K562 (cell line): ENCODE results near the gene ACBD4.

Experiments used
- ELF4 ChIP-seq: fragments of 450-650 bp; formaldehyde crosslinking; IDR thresholded peaks from 2 replicates; pipeline ENCODE4 v1.4.0; 2022; ENCODE audit warnings: missing genetic modification characterization
- FOXJ3 ChIP-seq: sonication (generic); formaldehyde crosslinking; IDR thresholded peaks from 2 replicates; pipeline ENCODE4 v1.4.0; 2020; ENCODE audit warnings: mild to moderate bottlenecking, missing genetic modification reagents
- PATZ1 ChIP-seq: fragments of 250-450 bp; sonication (Bioruptor Pico); IDR thresholded peaks from 2 replicates; pipeline ENCODE4 v1.5.0; 2020; ENCODE audit warnings: mild to moderate bottlenecking, borderline replicate concordance
- RAD21 ChIP-seq, 2 experiments: fragments of 250-450 bp in 1 of 2; fragments of 450-650 bp in 1 of 2; sonication (Bioruptor Pico) in 1 of 2; formaldehyde crosslinking in 1 of 2; IDR thresholded peaks in 1 of 2; conservative IDR thresholded peaks in 1 of 2; 2 replicates each; pipeline versions ENCODE4 v1.4.0 to v1.8.0; 2020 to 2022; ENCODE audit warnings: mild to moderate bottlenecking in 2 of 2, moderate library complexity in 1 of 2
- SRF ChIP-seq, 2 experiments: fragments of 250-450, 450-650 bp in 1 of 2; sonication (Bioruptor Pico) in 1 of 2; sonication (generic) in 1 of 2; formaldehyde crosslinking; IDR thresholded peaks; 2 replicates each; pipeline versions ENCODE4 v1.5.0 to v1.5.1; 2020 to 2022; ENCODE audit warnings: mild to moderate bottlenecking in 1 of 2, missing genetic modification reagents in 1 of 2
- ZNF274 ChIP-seq: IDR thresholded peaks from 2 replicates; pipeline ENCODE4 v1.6.1; 2011; ENCODE audit warnings: low read depth, mild to moderate bottlenecking, low read length, moderate library complexity, borderline replicate concordance

- TF ChIP-seq RAD21 (CRISPR knock-in tag; conservative IDR thresholded peaks at IDR 0.05 in 1 of 2, IDR thresholded peaks at IDR 0.05 in 1 of 2) (no peak), FOXJ3 (no peak), ZNF274 (no peak), ELF4 (CRISPR knock-in tag) (no peak), PATZ1 (no peak), SRF (CRISPR knock-in tag; IDR thresholded peaks at IDR 0.05) (no peak)
These were observed 30.4 kb upstream of the ACBD4 start for GRCh38 chr17:45104907-45105624.
